PC-9 (cell line): ENCODE results near the gene TOR4A. TPM values are rescaled to one million over a fixed set of nuclear protein-coding genes. Genes with fewer than 3 reads are reported as not detected.

Experiments used
- BruUV-seq: library from RNA; stranded (reverse); fragments of 400-500 nt; replicated peaks from 2 replicates; lab custom pipeline; 2021; lab: Mats Ljungman, UMichigan
- CTCF ChIA-PET: fragments of 300-600 bp; sonication (Branson Sonifier 250); formaldehyde crosslinking; loops from one replicate; lab custom pipeline; 2022; ENCODE audit warnings: antibody characterized with exemption; lab: Charles Lee
- POLR2A ChIA-PET: fragments of 300-600 bp; sonication (Branson Sonifier 250); formaldehyde crosslinking; loops from one replicate; lab custom pipeline; 2022; ENCODE audit warnings: antibody characterized with exemption; ENCODE audit not compliant: unreplicated experiment; lab: Charles Lee
- DNase-seq, 2 experiments: peaks; one replicate each; pipeline versions ENCODE4 v3.0.0 to v3.0.0-alpha.2; 2015 to 2022; ENCODE audit warnings: mixed read lengths in 1 of 2
- H2AFZ ChIP-seq: fragments of 200-600 bp; sonication (generic); 2 replicates; pipeline ENCODE4 v1.8.1; 2017; ENCODE audit warnings: antibody characterized with exemption
- H3F3A ChIP-seq: fragments of 200-600 bp; sonication (generic); 2 replicates; pipeline ENCODE4 v1.8.1; 2017; ENCODE audit warnings: antibody characterized with exemption, mild to moderate bottlenecking, low read depth; ENCODE audit not compliant: insufficient read depth
- H3K27ac ChIP-seq: fragments of 200-600 bp; sonication (generic); 2 replicates; pipeline ENCODE4 v1.6.1; 2016; ENCODE audit warnings: mixed run types
- H3K27me3 ChIP-seq: fragments of 200-600 bp; sonication (generic); 2 replicates; pipeline ENCODE4 v1.6.1; 2016; ENCODE audit warnings: low read depth, mixed run types; ENCODE audit not compliant: insufficient read depth
- H3K36me3 ChIP-seq: fragments of 200-600 bp; sonication (generic); 2 replicates; pipeline ENCODE4 v1.6.1; 2016; ENCODE audit warnings: low read depth, mixed run types
- H3K4me1 ChIP-seq: fragments of 200-600 bp; sonication (generic); replicated peaks from 2 replicates; pipeline ENCODE4 v1.6.1; 2016; ENCODE audit warnings: mixed run types; ENCODE audit not compliant: insufficient read depth
- H3K4me2 ChIP-seq: fragments of 200-600 bp; sonication (generic); 2 replicates; pipeline ENCODE4 v1.6.1; 2017; ENCODE audit warnings: mixed run types
- H3K4me3 ChIP-seq: fragments of 200-600 bp; sonication (generic); 2 replicates; pipeline ENCODE4 v1.6.1; 2016; ENCODE audit warnings: mixed run types
- H3K79me2 ChIP-seq: fragments of 200-600 bp; sonication (generic); 2 replicates; pipeline ENCODE4 v1.6.1; 2017; ENCODE audit warnings: low read depth, mixed run types
- H3K9me2 ChIP-seq: fragments of 200-600 bp; sonication (generic); 2 replicates; pipeline ENCODE4 v1.8.1; 2017; ENCODE audit warnings: mild to moderate bottlenecking; ENCODE audit not compliant: insufficient read depth
- H3K9me3 ChIP-seq: fragments of 200-600 bp; sonication (generic); 2 replicates; pipeline ENCODE4 v1.8.1; 2016; ENCODE audit warnings: low read depth; ENCODE audit not compliant: insufficient read depth
- H4K20me1 ChIP-seq: fragments of 200-600 bp; sonication (generic); 2 replicates; pipeline ENCODE4 v1.8.1; 2017; ENCODE audit not compliant: insufficient read depth
- EZH2 ChIP-seq: fragments of 200-600 bp; sonication (generic); IDR thresholded peaks from 2 replicates; pipeline ENCODE4 v1.8.0; 2017; ENCODE audit warnings: antibody characterized with exemption, low read depth
- intact Hi-C: fragments of 100-400 bp; cut with micrococcal nuclease; formaldehyde crosslinking; loops from one replicate; pipeline ENCODE4 v1.10.0; 2022; ENCODE audit not compliant: unreplicated experiment
- total RNA-seq: library from RNA; stranded (reverse); gene quantifications from 2 replicates; pipeline ENCODE4 v1.2.3, GENCODE V29; 2021
- TF ChIP-seq, protein P1 (sequence below): fragments of 200-600 bp; sonication (generic); conservative IDR thresholded peaks from 2 replicates; pipeline ENCODE4 v1.6.1; 2017; ENCODE audit warnings: mixed run types, antibody characterized with exemption, mild to moderate bottlenecking, moderate library complexity

The TOR4A gene
- total RNA-seq, 1 experiment from 2014 or later = 48.9 TPM

DNA sequence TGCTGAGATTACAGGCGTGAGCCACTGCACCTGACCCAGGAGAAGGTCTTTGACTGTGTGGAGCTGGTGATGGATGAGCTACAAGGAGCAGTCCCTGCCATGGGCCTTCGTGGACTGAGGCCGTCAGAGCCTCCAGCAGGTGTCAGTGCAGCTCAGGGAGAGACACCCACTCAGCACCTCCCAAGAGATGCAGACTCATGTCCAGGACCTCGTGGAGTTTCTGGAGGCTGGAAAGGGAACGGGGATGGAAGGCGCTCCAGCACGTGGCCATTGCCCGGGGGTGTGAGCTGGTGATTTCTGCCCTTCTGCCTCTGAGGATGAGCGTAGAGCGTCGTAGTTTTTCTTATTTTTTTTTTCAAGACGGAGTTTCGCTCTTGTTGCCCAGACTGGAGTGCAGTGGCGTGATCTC is 9.5 kb downstream of the TOR4A start:
- Histone ChIP-seq H3K9me3 (no peaks in the 10 kb centered on the region), H3K79me2 (no peaks in the 10 kb centered on the region), H3K27me3 (no peaks in the 10 kb centered on the region), H3K27ac (no peak overlapping the region), H3K9me2 (no peaks in the 10 kb centered on the region), H2AFZ (no peak overlapping the region), H4K20me1 (no peaks in the 10 kb centered on the region), H3K36me3 (peaks cover 7% of the 10 kb centered on the region; the same call in 1 of the 2 replicates), H3K4me3 (no peak overlapping the region), H3F3A (peaks cover 10% of the 10 kb centered on the region; the same call in 1 of the 2 replicates), H3K4me2 (no peak overlapping the region), H3K4me1 (no peaks in the 10 kb centered on the region)
- TF ChIP-seq EZH2 = no peak
- TF ChIP-seq, protein P1, sequence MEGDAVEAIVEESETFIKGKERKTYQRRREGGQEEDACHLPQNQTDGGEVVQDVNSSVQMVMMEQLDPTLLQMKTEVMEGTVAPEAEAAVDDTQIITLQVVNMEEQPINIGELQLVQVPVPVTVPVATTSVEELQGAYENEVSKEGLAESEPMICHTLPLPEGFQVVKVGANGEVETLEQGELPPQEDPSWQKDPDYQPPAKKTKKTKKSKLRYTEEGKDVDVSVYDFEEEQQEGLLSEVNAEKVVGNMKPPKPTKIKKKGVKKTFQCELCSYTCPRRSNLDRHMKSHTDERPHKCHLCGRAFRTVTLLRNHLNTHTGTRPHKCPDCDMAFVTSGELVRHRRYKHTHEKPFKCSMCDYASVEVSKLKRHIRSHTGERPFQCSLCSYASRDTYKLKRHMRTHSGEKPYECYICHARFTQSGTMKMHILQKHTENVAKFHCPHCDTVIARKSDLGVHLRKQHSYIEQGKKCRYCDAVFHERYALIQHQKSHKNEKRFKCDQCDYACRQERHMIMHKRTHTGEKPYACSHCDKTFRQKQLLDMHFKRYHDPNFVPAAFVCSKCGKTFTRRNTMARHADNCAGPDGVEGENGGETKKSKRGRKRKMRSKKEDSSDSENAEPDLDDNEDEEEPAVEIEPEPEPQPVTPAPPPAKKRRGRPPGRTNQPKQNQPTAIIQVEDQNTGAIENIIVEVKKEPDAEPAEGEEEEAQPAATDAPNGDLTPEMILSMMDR = peak; percentile 74
- CTCF ChIA-PET = interaction anchor here (0.6 to 0.7 kb wide), 5 partner anchors 50 to 471 kb away, joined by 3 to 5 read pairs (median 4); no protein-coding TSS in a partner anchor
- peak; percentile 63 to 69 for DNase-seq
- BruUV-seq = no TSS peak
- POLR2A ChIA-PET = interaction anchor here (0.6 to 1.2 kb wide), 2 partner anchors 9 to 143 kb away, joined by 3 to 4 read pairs; partner anchors contain the start of gene TOR4A
- intact Hi-C loops = no loop called here

DNA sequence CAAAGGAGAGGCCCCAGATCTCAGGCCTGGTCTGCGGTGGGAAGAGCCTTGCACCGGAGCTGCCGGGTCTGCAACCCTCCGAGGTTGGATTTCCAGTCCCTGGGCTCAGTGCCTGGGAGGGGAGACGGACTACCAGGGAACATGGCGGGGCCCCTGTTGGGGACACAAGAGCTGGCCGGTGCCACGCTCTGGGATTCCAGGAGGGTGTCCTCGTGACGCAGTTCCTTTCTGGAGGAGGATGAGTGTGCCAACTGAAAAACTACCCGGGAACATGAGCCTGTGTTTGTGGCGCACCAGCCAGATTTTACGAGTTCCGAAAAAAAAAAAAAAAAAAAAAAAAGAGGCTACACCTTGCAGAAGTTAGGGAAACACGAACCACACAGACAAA is 15.6 kb downstream of the TOR4A start:
- no peak overlapping the region for H3K4me2 ChIP-seq
- H4K20me1 ChIP-seq = no peaks in the 10 kb centered on the region
- BruUV-seq = no TSS peak
- H3K4me1 ChIP-seq = no peaks in the 10 kb centered on the region
- no peak overlapping the region for H3K4me3 ChIP-seq
- no peak overlapping the region for H2AFZ ChIP-seq
- no peaks in the 10 kb centered on the region for H3K9me2 ChIP-seq
- no peaks in the 10 kb centered on the region for H3K27me3 ChIP-seq
- DNase-seq = no peak
- ChIA-PET POLR2A (no interaction called here), CTCF (interaction anchor here (0.7 kb wide), 1 partner anchor 39 kb away, joined by 5 read pairs; no protein-coding TSS in a partner anchor)
- TF ChIP-seq, protein P1 = no peak
- TF ChIP-seq EZH2 = no peak
- intact Hi-C loops = no loop called here
- H3F3A ChIP-seq = peaks cover 23% of the 10 kb centered on the region
- H3K79me2 ChIP-seq = no peaks in the 10 kb centered on the region
- H3K36me3 ChIP-seq = no peaks in the 10 kb centered on the region
- H3K27ac ChIP-seq = no peak overlapping the region
- no peaks in the 10 kb centered on the region for H3K9me3 ChIP-seq

DNA sequence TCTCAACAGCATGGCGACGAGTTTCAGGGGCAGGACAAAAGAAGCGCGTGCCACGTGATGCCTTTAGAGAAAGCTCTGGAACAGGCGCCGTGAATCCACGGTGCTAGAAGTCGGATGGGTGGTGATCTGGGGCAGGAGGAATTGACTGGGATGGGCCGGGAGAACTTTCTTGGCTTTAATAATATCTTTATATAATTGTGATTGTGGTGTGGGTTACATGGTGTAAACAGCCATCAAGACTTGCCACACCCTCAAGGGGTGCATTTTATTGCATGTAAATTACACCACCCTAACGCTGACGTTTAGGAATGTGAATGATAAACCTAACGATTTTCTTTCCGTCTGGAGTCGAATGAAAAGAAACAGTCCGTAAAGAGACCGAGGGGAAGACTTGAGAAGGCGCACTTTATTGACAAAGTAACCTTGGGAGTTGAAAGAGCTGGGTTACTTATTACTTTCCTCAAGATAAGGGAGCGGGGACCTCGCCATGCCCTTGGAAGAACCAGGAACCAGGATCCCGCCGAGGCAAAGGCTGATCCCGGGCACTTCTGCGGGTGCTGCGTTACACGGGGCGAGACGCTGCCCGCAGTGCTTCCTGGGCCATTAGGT is 16.1 kb downstream of the TOR4A start:
- Histone ChIP-seq H3K27ac (no peak overlapping the region), H3K27me3 (no peaks in the 10 kb centered on the region), H3K36me3 (no peaks in the 10 kb centered on the region), H3K4me1 (no peaks in the 10 kb centered on the region), H3K4me2 (no peak overlapping the region), H4K20me1 (no peaks in the 10 kb centered on the region), H3K79me2 (no peaks in the 10 kb centered on the region), H3K4me3 (no peak overlapping the region), H2AFZ (no peak overlapping the region), H3K9me2 (no peaks in the 10 kb centered on the region), H3K9me3 (no peaks in the 10 kb centered on the region), H3F3A (peaks cover 23% of the 10 kb centered on the region)
- intact Hi-C loops = loop anchor here (1.0 kb wide), 1 partner anchor 258 kb away; the partner anchor contains the start of gene MRPL41
- CTCF ChIA-PET = interaction anchor here (0.7 kb wide), 1 partner anchor 40 kb away, joined by 5 read pairs; no protein-coding TSS in a partner anchor
- no peak for DNase-seq
- no TSS peak for BruUV-seq
- TF ChIP-seq EZH2 = no peak
- TF ChIP-seq, protein P1 = no peak
- POLR2A ChIA-PET = interaction anchor here (0.6 to 0.7 kb wide), 2 partner anchors 47 to 52 kb away, joined by 3 to 4 read pairs; partner anchors contain the start of gene TUBB4B
